ENCODE measurements around the gene TNXB.
"Not testable (repeated sequence)": the region's sequence is repeated elsewhere in the genome, so short reads cannot be mapped to it uniquely, and the experiment has no call there.

The TNXB gene

DNA sequence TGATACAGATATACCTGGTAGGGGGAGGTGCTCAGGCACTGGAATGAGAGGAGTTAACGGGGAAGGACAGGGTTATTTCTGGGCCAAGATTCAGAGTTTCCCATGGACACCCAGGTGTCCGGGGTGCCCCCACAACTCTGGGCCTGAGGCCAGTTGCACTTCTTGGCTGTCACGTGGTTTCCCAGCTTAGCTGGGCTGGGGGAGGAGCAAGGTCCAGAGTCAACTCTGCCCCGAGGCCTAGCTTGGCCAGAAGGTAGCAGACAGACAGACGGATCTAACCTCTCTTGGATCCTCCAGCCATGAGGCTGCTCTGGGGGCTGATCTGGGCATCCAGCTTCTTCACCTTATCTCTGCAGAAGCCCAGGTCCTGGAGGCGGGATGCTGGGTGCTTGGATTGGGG lies 94.6 kb downstream of the TNXB start, which contains the start of gene C4B:
Gene C4B, plus strand, starts transcription at position 249 of the 400 bp plus-strand sequence. Its CDS starts 51 bp downstream, at position 300.
- H3K27me3 ChIP-seq (ENCODE audit: control insufficient read depth in 1 of 2, insufficient read depth in 2 of 2, low read length in 2 of 2); H3K36me3 ChIP-seq (ENCODE audit: control insufficient read depth in 1 of 2, insufficient read depth in 2 of 2, low read length in 2 of 2); H3K27ac ChIP-seq (ENCODE audit: low read depth, low read length); H3K4me1 ChIP-seq (ENCODE audit: control insufficient read depth in 1 of 2, insufficient read depth in 2 of 2, low read length in 2 of 2); H3K9ac ChIP-seq (ENCODE audit: low read depth in 1 of 2, low read length in 2 of 2); H3K4me3 ChIP-seq (ENCODE audit: low read depth in 1 of 2, low read length in 2 of 2); H3K9me3 ChIP-seq (ENCODE audit: control insufficient read depth in 1 of 2, low read length in 2 of 2): not testable (repeated sequence)

DNA sequence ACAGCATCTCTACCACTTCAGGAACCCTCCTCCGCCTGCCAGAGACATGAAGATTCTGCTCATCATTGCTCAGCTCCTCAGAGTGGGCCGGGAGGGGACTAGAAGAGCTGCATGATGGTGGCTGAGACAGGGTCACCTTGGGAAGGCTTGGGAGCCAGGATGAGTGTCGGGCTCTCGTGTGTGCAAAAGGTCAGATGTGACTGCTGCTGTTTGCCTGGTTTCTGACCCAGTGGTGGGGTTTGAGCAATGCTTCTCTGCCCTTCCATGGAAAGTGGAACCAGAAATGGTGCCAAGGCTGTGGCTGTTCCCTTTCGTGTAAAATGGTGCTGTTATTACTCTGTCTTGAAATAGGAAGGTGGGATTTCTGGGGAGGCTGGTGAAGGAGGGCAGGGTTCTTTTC lies 95.4 kb downstream of the TNXB start:
- not testable (repeated sequence) for H3K36me3 ChIP-seq (ENCODE audit: control insufficient read depth in 1 of 2, insufficient read depth in 2 of 2, low read length in 2 of 2); H3K9ac ChIP-seq (ENCODE audit: low read depth in 1 of 2, low read length in 2 of 2); H3K9me3 ChIP-seq (ENCODE audit: control insufficient read depth in 1 of 2, low read length in 2 of 2); H3K27me3 ChIP-seq (ENCODE audit: control insufficient read depth in 1 of 2, insufficient read depth in 2 of 2, low read length in 2 of 2); H3K27ac ChIP-seq (ENCODE audit: low read depth, low read length); H3K4me1 ChIP-seq (ENCODE audit: control insufficient read depth in 1 of 2, insufficient read depth in 2 of 2, low read length in 2 of 2); H3K4me3 ChIP-seq (ENCODE audit: low read depth in 1 of 2, low read length in 2 of 2)

DNA sequence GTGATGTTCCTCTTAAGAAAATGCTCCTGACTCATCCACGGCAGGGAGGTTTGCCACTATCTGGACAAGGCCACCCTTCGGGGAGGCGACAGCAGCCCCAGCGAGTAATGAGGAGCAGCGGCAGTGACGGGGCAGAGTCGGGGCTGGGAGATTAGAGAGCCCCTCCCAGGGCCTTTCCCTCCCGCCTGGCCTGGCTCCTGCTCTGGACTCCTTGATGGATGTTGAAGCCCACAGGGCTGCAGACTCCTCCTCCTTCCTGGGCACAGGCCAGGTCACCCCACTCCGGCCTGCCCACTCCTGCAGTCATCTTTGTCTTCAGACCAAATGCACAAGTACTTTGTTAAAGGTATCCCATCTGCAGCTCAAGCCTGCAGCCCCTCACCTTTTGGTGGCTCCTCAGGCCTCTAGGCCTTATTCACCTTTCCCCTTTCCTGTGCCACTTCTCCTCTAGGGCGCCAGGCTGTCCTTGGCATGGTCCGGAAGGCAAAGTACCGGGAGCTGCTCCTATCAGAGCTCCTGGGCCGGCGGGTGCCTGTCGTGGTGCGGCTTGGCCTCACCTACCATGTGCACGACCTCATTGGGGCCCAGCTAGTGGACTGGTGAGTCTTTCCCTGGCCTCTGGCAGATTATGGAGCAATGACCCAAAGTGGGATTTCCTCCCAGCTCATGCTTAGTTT lies 96.1 kb downstream of the TNXB start:
- not testable (repeated sequence) for H3K27me3 ChIP-seq (ENCODE audit: control insufficient read depth in 1 of 2, insufficient read depth in 2 of 2, low read length in 2 of 2); H3K9ac ChIP-seq (ENCODE audit: low read depth in 1 of 2, low read length in 2 of 2); H3K4me1 ChIP-seq (ENCODE audit: control insufficient read depth in 1 of 2, insufficient read depth in 2 of 2, low read length in 2 of 2); H3K9me3 ChIP-seq (ENCODE audit: control insufficient read depth in 1 of 2, low read length in 2 of 2); H3K4me3 ChIP-seq (ENCODE audit: low read depth in 1 of 2, low read length in 2 of 2); H3K27ac ChIP-seq (ENCODE audit: low read depth, low read length); H3K36me3 ChIP-seq (ENCODE audit: control insufficient read depth in 1 of 2, insufficient read depth in 2 of 2, low read length in 2 of 2)

- not testable (repeated sequence) for H3K27ac ChIP-seq (ENCODE audit: low read depth, low read length); H3K9me3 ChIP-seq (ENCODE audit: control insufficient read depth in 1 of 2, low read length in 2 of 2); H3K4me3 ChIP-seq (ENCODE audit: low read depth in 1 of 2, low read length in 2 of 2); H3K9ac ChIP-seq (ENCODE audit: low read depth in 1 of 2, low read length in 2 of 2); H3K36me3 ChIP-seq (ENCODE audit: control insufficient read depth in 1 of 2, insufficient read depth in 2 of 2, low read length in 2 of 2); H3K27me3 ChIP-seq (ENCODE audit: control insufficient read depth in 1 of 2, insufficient read depth in 2 of 2, low read length in 2 of 2); H3K4me1 ChIP-seq (ENCODE audit: control insufficient read depth in 1 of 2, insufficient read depth in 2 of 2, low read length in 2 of 2)
Observed at GRCh38 chr6:32010856-32011530, 98.1 kb downstream of the TNXB start.

DNA sequence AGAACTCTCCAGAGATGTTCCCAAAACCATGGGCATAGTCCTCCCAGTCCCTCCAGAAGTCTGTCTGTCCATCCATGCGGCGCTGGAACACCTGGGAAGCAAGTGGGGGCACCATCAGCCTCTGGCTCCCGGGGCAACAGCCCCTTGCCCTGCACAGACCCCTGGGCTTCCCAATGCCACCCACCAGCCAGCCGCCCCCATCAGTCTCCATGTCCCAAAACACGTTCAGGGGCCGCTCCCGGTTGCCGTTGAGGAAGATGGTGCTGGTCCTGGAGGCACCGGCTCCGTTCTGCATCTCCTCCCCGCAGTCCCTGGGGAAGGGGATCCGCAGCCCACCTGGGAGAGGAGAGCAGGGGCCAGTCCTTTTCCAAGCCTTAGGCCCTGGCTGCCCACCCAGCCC lies 99.6 kb downstream of the TNXB start:
- H3K36me3 ChIP-seq (ENCODE audit: control insufficient read depth in 1 of 2, insufficient read depth in 2 of 2, low read length in 2 of 2); H3K27me3 ChIP-seq (ENCODE audit: control insufficient read depth in 1 of 2, insufficient read depth in 2 of 2, low read length in 2 of 2); H3K4me1 ChIP-seq (ENCODE audit: control insufficient read depth in 1 of 2, insufficient read depth in 2 of 2, low read length in 2 of 2); H3K4me3 ChIP-seq (ENCODE audit: low read depth in 1 of 2, low read length in 2 of 2); H3K9ac ChIP-seq (ENCODE audit: low read depth in 1 of 2, low read length in 2 of 2); H3K9me3 ChIP-seq (ENCODE audit: control insufficient read depth in 1 of 2, low read length in 2 of 2); H3K27ac ChIP-seq (ENCODE audit: low read depth, low read length): not testable (repeated sequence)

DNA sequence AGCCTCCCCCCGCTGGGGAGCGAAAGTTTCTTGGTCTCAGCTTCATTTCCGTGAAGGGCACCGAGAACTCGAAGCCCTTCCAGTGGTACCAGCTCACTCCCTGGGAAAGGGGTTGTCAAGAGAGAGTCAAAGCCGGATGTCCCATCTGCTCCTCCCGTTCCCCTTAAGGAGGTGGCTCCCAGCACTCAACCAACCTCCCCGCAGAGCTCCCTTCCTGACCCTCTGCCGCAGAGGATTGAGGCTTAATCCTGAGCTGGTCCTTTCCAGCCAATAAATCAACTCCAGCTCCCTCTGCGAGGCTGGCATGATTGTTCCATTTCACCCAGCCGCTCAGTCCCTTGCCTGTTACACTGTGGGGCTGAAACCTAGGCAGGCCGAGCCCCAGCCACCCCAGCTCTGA lies 100.5 kb downstream of the TNXB start:
- H3K9me3 ChIP-seq (ENCODE audit: control insufficient read depth in 1 of 2, low read length in 2 of 2); H3K9ac ChIP-seq (ENCODE audit: low read depth in 1 of 2, low read length in 2 of 2); H3K4me3 ChIP-seq (ENCODE audit: low read depth in 1 of 2, low read length in 2 of 2); H3K27me3 ChIP-seq (ENCODE audit: control insufficient read depth in 1 of 2, insufficient read depth in 2 of 2, low read length in 2 of 2); H3K27ac ChIP-seq (ENCODE audit: low read depth, low read length); H3K36me3 ChIP-seq (ENCODE audit: control insufficient read depth in 1 of 2, insufficient read depth in 2 of 2, low read length in 2 of 2); H3K4me1 ChIP-seq (ENCODE audit: control insufficient read depth in 1 of 2, insufficient read depth in 2 of 2, low read length in 2 of 2): not testable (repeated sequence)

DNA sequence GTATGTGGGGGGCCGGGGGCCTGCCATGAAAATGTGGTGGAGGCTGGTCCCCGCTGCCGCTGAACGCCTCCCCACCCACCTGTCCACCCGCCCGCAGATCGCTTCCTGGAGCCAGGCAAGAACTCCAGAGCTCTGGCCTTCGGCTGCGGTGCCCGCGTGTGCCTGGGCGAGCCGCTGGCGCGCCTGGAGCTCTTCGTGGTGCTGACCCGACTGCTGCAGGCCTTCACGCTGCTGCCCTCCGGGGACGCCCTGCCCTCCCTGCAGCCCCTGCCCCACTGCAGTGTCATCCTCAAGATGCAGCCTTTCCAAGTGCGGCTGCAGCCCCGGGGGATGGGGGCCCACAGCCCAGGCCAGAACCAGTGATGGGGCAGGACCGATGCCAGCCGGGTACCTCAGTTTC lies 101.1 kb downstream of the TNXB start:
- H3K4me1 ChIP-seq (ENCODE audit: control insufficient read depth in 1 of 2, insufficient read depth in 2 of 2, low read length in 2 of 2); H3K27ac ChIP-seq (ENCODE audit: low read depth, low read length); H3K9ac ChIP-seq (ENCODE audit: low read depth in 1 of 2, low read length in 2 of 2); H3K36me3 ChIP-seq (ENCODE audit: control insufficient read depth in 1 of 2, insufficient read depth in 2 of 2, low read length in 2 of 2); H3K4me3 ChIP-seq (ENCODE audit: low read depth in 1 of 2, low read length in 2 of 2); H3K9me3 ChIP-seq (ENCODE audit: control insufficient read depth in 1 of 2, low read length in 2 of 2); H3K27me3 ChIP-seq (ENCODE audit: control insufficient read depth in 1 of 2, insufficient read depth in 2 of 2, low read length in 2 of 2): not testable (repeated sequence)

- not testable (repeated sequence) for H3K36me3 ChIP-seq (ENCODE audit: control insufficient read depth in 1 of 2, insufficient read depth in 2 of 2, low read length in 2 of 2); H3K27me3 ChIP-seq (ENCODE audit: control insufficient read depth in 1 of 2, insufficient read depth in 2 of 2, low read length in 2 of 2); H3K9ac ChIP-seq (ENCODE audit: low read depth in 1 of 2, low read length in 2 of 2); H3K27ac ChIP-seq (ENCODE audit: low read depth, low read length); H3K4me3 ChIP-seq (ENCODE audit: low read depth in 1 of 2, low read length in 2 of 2); H3K9me3 ChIP-seq (ENCODE audit: control insufficient read depth in 1 of 2, low read length in 2 of 2); H3K4me1 ChIP-seq (ENCODE audit: control insufficient read depth in 1 of 2, insufficient read depth in 2 of 2, low read length in 2 of 2)
Observed at GRCh38 chr6:32007086-32007485, 102.1 kb downstream of the TNXB start.

DNA sequence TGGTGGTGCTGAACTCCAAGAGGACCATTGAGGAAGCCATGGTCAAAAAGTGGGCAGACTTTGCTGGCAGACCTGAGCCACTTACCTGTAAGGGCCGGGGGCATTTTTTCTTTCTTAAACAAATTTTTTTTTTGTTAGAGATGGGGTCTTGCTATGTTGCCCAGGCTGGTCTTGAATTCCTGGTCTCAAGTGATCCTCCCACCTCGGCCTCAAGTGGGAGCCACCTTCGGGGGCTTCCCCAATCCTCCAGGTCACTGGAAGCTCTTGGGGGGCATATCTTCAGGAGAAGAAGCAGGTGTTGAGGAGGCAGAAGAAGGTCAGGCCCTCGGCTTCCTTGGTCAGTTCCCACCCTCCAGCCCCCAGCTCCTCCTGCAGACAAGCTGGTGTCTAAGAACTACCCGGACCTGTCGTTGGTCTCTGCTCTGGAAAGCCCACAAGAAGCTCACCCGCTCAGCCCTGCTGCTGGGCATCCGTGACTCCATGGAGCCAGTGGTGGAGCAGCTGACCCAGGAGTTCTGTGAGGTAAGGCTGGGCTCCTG lies 103.1 kb downstream of the TNXB start:
- H3K27me3 ChIP-seq (ENCODE audit: control insufficient read depth in 1 of 2, insufficient read depth in 2 of 2, low read length in 2 of 2); H3K9ac ChIP-seq (ENCODE audit: low read depth in 1 of 2, low read length in 2 of 2); H3K27ac ChIP-seq (ENCODE audit: low read depth, low read length); H3K36me3 ChIP-seq (ENCODE audit: control insufficient read depth in 1 of 2, insufficient read depth in 2 of 2, low read length in 2 of 2); H3K4me3 ChIP-seq (ENCODE audit: low read depth in 1 of 2, low read length in 2 of 2); H3K4me1 ChIP-seq (ENCODE audit: control insufficient read depth in 1 of 2, insufficient read depth in 2 of 2, low read length in 2 of 2); H3K9me3 ChIP-seq (ENCODE audit: control insufficient read depth in 1 of 2, low read length in 2 of 2): not testable (repeated sequence)

DNA sequence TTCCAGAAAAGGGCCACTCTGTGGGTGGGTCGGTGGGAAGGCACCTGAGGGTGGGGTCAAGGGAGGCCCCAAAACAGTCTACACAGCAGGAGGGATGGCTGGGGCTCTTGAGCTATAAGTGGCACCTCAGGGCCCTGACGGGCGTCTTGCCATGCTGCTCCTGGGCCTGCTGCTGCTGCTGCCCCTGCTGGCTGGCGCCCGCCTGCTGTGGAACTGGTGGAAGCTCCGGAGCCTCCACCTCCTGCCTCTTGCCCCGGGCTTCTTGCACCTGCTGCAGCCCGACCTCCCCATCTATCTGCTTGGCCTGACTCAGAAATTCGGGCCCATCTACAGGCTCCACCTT lies 103.6 kb downstream of the TNXB start:
- not testable (repeated sequence) for H3K9me3 ChIP-seq (ENCODE audit: control insufficient read depth in 1 of 2, low read length in 2 of 2); H3K36me3 ChIP-seq (ENCODE audit: control insufficient read depth in 1 of 2, insufficient read depth in 2 of 2, low read length in 2 of 2); H3K9ac ChIP-seq (ENCODE audit: low read depth in 1 of 2, low read length in 2 of 2); H3K27me3 ChIP-seq (ENCODE audit: control insufficient read depth in 1 of 2, insufficient read depth in 2 of 2, low read length in 2 of 2); H3K4me3 ChIP-seq (ENCODE audit: low read depth in 1 of 2, low read length in 2 of 2); H3K4me1 ChIP-seq (ENCODE audit: control insufficient read depth in 1 of 2, insufficient read depth in 2 of 2, low read length in 2 of 2); H3K27ac ChIP-seq (ENCODE audit: low read depth, low read length)

Data from duodenal mucosa (tissue), 2 donors.